Liver (tissue), 3 donors: ENCODE results near the gene AGBL5.

Experiments
- EGR1 ChIP-seq, 2 donors: IDR thresholded peaks; 2 replicates each; pipeline ENCODE4 v1.6.1; 2016 to 2018; ENCODE audit warnings: antibody characterized with exemption in 2 of 2, low read depth in 2 of 2
- FOXA1 ChIP-seq: IDR thresholded peaks from 2 replicates; pipeline ENCODE4 v1.6.1; 2016; ENCODE audit warnings: antibody characterized with exemption
- GABPA ChIP-seq, 2 donors: IDR thresholded peaks in 1 of 2; conservative IDR thresholded peaks in 1 of 2; 2 replicates each; pipeline ENCODE4 v1.6.1; 2016; ENCODE audit warnings: antibody characterized with exemption in 2 of 2, mild to moderate bottlenecking in 1 of 2, moderate library complexity in 1 of 2
- HNF4G ChIP-seq: IDR thresholded peaks from 2 replicates; pipeline ENCODE4 v1.6.1; 2016; ENCODE audit warnings: antibody characterized with exemption
- JUND ChIP-seq, 2 donors: IDR thresholded peaks; 2 replicates each; pipeline ENCODE4 v1.6.1; 2016; ENCODE audit warnings: antibody characterized with exemption in 2 of 2
- RAD21 ChIP-seq, 2 donors: IDR thresholded peaks; 2 replicates each; pipeline ENCODE4 v1.6.1; 2016; ENCODE audit warnings: antibody characterized with exemption in 2 of 2, mild to moderate bottlenecking in 2 of 2
- REST ChIP-seq: IDR thresholded peaks from 2 replicates; pipeline ENCODE4 v1.6.1; 2016; ENCODE audit warnings: antibody characterized with exemption, mild to moderate bottlenecking
- RXRA ChIP-seq, 2 donors: IDR thresholded peaks; 2 replicates each; pipeline ENCODE4 v1.6.1; 2017 to 2018; ENCODE audit warnings: antibody characterized with exemption in 2 of 2, mild to moderate bottlenecking in 1 of 2
- YY1 ChIP-seq: IDR thresholded peaks from 2 replicates; pipeline ENCODE4 v1.6.1; 2016; ENCODE audit warnings: antibody characterized with exemption, mild to moderate bottlenecking
- ZBTB33 ChIP-seq: IDR thresholded peaks from 2 replicates; pipeline ENCODE4 v1.6.1; 2016; ENCODE audit warnings: antibody characterized with exemption
- TF ChIP-seq, protein P1 (sequence below): fragments of 150-350 bp; IDR thresholded peaks from 2 replicates; pipeline ENCODE4 v1.5.1; 2017; ENCODE audit warnings: improper control_type of control experiment, low read depth, low read length; ENCODE audit not compliant: missing input control
- TF ChIP-seq, protein P2 (sequence below): IDR thresholded peaks from 2 replicates; pipeline ENCODE4 v1.6.1; 2016; ENCODE audit warnings: antibody characterized with exemption
- donor health status: healthy.
- donor health status: healthy.

- no peak for TF ChIP-seq RXRA (IDR thresholded peaks at IDR 0.05)
- TF ChIP-seq, protein P1, sequence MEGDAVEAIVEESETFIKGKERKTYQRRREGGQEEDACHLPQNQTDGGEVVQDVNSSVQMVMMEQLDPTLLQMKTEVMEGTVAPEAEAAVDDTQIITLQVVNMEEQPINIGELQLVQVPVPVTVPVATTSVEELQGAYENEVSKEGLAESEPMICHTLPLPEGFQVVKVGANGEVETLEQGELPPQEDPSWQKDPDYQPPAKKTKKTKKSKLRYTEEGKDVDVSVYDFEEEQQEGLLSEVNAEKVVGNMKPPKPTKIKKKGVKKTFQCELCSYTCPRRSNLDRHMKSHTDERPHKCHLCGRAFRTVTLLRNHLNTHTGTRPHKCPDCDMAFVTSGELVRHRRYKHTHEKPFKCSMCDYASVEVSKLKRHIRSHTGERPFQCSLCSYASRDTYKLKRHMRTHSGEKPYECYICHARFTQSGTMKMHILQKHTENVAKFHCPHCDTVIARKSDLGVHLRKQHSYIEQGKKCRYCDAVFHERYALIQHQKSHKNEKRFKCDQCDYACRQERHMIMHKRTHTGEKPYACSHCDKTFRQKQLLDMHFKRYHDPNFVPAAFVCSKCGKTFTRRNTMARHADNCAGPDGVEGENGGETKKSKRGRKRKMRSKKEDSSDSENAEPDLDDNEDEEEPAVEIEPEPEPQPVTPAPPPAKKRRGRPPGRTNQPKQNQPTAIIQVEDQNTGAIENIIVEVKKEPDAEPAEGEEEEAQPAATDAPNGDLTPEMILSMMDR, result no peak
- no peak for TF ChIP-seq GABPA (IDR thresholded peaks at IDR 0.05 in 1 of 2, conservative IDR thresholded peaks at IDR 0.05 in 1 of 2)
- TF ChIP-seq, protein P2, sequence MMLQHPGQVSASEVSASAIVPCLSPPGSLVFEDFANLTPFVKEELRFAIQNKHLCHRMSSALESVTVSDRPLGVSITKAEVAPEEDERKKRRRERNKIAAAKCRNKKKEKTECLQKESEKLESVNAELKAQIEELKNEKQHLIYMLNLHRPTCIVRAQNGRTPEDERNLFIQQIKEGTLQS, result no peak
- TF ChIP-seq ZBTB33, result no peak
- TF ChIP-seq EGR1 (IDR thresholded peaks at IDR 0.05; ENCODE audit: low read depth in 2 of 2), result no peak
- TF ChIP-seq RAD21 (IDR thresholded peaks at IDR 0.05), result no peak
- no peak for TF ChIP-seq JUND (IDR thresholded peaks at IDR 0.05)
- no peak for TF ChIP-seq YY1
- TF ChIP-seq REST, result no peak
- TF ChIP-seq FOXA1, result no peak
- no peak for TF ChIP-seq HNF4G
These were observed 33.7 kb downstream of the AGBL5 start for GRCh38 chr2:27085062-27085672.
